HFFc6 (cell line): ENCODE measurements around the gene MLLT3. TPM values are rescaled to one million over a fixed set of nuclear protein-coding genes. Genes with fewer than 3 reads are reported as not detected.

ENCODE experiments used
- DNase-seq: peaks from one replicate; pipeline ENCODE4 v3.0.0-alpha.2; 2018
- H3K27ac Mint-ChIP-seq: 2 replicates; pipeline ENCODE4 v1.8.0; 2020; ENCODE audit warnings: mild to moderate bottlenecking, mixed read lengths
- H3K27me3 Mint-ChIP-seq: 2 replicates; pipeline ENCODE4 v1.8.0; 2021; ENCODE audit warnings: mild to moderate bottlenecking, moderate library complexity, mixed read lengths; ENCODE audit not compliant: insufficient read depth
- H3K36me3 Mint-ChIP-seq: 2 replicates; pipeline ENCODE4 v1.8.0; 2021; ENCODE audit warnings: low read depth, mixed read lengths
- H3K4me1 Mint-ChIP-seq: 2 replicates; pipeline ENCODE4 v1.8.0; 2020; ENCODE audit warnings: low read depth, mixed read lengths
- H3K4me3 Mint-ChIP-seq: 2 replicates; pipeline ENCODE4 v1.8.0; 2020; ENCODE audit warnings: mild to moderate bottlenecking, moderate library complexity, mixed read lengths
- H3K9me3 Mint-ChIP-seq: 2 replicates; pipeline ENCODE4 v1.8.0; 2020; ENCODE audit warnings: mild to moderate bottlenecking, mixed read lengths
- total RNA-seq, 6 experiments: library from RNA; stranded (reverse); fragmentation: NEBNext Ultra II Directional; extraction: Animal tissue kit (Norgen Biotek cat#: 25700); gene quantifications; 2 replicates in 1 of 6; 3 replicates in 5 of 6; pipeline ENCODE4 v1.2.3, GENCODE V29; 2021
- TF ChIP-seq, protein P1 (sequence below): fragments of 200-600 bp; sonication (generic); IDR thresholded peaks from 2 replicates; pipeline ENCODE4 v1.5.0; 2021; ENCODE audit warnings: antibody characterized with exemption, mild to moderate bottlenecking

Gene MLLT3
- total RNA-seq, 6 experiments from 2014 or later = 23.1 to 27.5 (median 24.7) TPM

- no peak overlapping the region for H3K27ac Mint-ChIP-seq
- peaks cover 68% of the 10 kb centered on the region for H3K4me1 Mint-ChIP-seq
- DNase-seq = no peak
- H3K27me3 Mint-ChIP-seq = no peaks in the 10 kb centered on the region
- H3K9me3 Mint-ChIP-seq = no peaks in the 10 kb centered on the region
- H3K4me3 Mint-ChIP-seq = no peak overlapping the region
- TF ChIP-seq, protein P1, sequence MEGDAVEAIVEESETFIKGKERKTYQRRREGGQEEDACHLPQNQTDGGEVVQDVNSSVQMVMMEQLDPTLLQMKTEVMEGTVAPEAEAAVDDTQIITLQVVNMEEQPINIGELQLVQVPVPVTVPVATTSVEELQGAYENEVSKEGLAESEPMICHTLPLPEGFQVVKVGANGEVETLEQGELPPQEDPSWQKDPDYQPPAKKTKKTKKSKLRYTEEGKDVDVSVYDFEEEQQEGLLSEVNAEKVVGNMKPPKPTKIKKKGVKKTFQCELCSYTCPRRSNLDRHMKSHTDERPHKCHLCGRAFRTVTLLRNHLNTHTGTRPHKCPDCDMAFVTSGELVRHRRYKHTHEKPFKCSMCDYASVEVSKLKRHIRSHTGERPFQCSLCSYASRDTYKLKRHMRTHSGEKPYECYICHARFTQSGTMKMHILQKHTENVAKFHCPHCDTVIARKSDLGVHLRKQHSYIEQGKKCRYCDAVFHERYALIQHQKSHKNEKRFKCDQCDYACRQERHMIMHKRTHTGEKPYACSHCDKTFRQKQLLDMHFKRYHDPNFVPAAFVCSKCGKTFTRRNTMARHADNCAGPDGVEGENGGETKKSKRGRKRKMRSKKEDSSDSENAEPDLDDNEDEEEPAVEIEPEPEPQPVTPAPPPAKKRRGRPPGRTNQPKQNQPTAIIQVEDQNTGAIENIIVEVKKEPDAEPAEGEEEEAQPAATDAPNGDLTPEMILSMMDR = no peak
- H3K36me3 Mint-ChIP-seq = peaks cover 11% of the 10 kb centered on the region; the same call in 1 of the 2 replicates
These were observed 7.6 kb downstream of the MLLT3 start for GRCh38 chr9:20614602-20615216.

DNA sequence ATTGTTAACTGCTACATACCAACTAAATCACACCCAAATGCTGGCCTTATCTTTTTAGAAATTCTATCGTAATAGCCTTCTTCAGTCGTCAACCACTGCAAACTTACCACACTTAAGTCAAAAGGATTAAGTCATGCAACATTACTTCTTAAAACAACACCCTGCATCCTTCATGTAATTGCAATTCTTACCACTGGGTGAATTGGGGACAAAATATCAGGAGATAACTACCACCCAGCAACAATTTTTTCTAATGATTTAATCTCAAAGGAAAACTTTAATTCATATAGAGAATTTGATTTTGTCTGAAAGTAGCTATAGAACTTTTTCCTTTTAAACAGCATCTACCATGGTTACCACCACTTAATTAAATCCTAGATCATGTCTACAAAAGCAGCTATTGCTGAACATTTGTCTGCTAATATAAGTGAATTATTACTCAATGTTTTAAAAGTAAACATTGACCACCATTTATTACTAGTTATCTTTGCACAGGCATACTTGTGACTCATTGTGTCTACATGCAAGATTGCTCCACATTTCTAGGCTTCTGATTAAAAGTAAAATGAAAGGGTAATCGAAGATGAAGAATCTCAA lies 10.5 kb downstream of the MLLT3 start:
- Mint-ChIP-seq H3K4me1 (peaks cover 68% of the 10 kb centered on the region), H3K27ac (peak overlapping the region; percentile 61), H3K4me3 (peak overlapping the region; percentile 80), H3K36me3 (peaks cover 5% of the 10 kb centered on the region; the same call in 1 of the 2 replicates), H3K9me3 (no peaks in the 10 kb centered on the region), H3K27me3 (no peaks in the 10 kb centered on the region)
- TF ChIP-seq, protein P1 = peak; percentile 83
- DNase-seq = peak; percentile 76

DNA sequence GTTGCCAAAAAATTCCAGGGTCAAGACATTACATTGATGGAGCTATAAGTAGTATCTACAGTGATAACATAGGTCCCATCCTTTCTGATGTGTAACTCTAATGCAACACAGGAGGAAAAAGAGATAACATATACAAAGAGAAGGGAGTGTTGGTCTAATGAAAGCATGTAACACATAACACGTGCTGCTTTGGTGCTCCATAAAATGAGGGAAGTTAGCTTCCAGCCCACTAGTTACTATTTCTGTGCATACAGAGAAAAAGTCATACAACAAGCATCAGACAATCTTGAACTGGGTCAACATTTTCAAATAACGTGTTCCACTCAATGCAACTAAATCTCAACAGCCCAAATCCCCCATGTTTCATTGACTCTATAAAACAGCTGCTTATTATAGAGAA lies 11.7 kb downstream of the MLLT3 start:
- DNase-seq = no peak
- Mint-ChIP-seq H3K4me1 (peaks cover 73% of the 10 kb centered on the region), H3K36me3 (peaks cover 5% of the 10 kb centered on the region; the same call in 1 of the 2 replicates), H3K9me3 (no peaks in the 10 kb centered on the region), H3K27me3 (no peaks in the 10 kb centered on the region), H3K27ac (0 out of 2 replicates have a peak overlapping the region, but pooled peaks have one; percentile 5), H3K4me3 (no peak overlapping the region)
- TF ChIP-seq, protein P1 = no peak

GRCh38 chr9:20608582-20608981 lies 13.7 kb downstream of the MLLT3 start:
- DNase-seq = no peak
- Mint-ChIP-seq H3K9me3 (no peaks in the 10 kb centered on the region), H3K36me3 (peaks cover 5% of the 10 kb centered on the region; the same call in 1 of the 2 replicates), H3K27me3 (no peaks in the 10 kb centered on the region; the same call in 1 of the 2 replicates), H3K27ac (no peak overlapping the region), H3K4me3 (no peak overlapping the region), H3K4me1 (peaks cover 93% of the 10 kb centered on the region)
- TF ChIP-seq, protein P1 = no peak

DNA sequence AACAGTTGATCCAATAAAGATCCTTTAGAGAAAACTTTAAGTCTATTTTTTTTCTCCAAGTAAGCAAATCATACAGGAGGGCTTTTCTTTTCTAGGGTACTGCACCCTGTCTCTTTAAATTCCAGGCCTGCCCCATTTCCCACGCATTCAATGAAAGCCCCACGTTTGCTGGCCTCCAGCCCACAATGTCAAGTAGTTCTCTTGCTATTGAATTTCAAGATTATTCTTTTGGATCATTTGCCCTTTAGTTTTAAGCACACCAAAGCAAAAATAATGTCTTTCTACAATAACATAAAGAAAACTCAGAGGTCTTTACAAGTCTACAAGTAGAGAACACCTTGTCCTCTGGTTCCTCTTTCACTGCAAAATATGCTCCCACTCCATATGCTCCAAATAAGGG lies 15.6 kb downstream of the MLLT3 start:
- Mint-ChIP-seq H3K27ac (no peak overlapping the region), H3K27me3 (no peaks in the 10 kb centered on the region; the same call in 1 of the 2 replicates), H3K36me3 (peaks cover 5% of the 10 kb centered on the region; the same call in 1 of the 2 replicates), H3K4me1 (peaks cover 93% of the 10 kb centered on the region), H3K4me3 (no peak overlapping the region), H3K9me3 (no peaks in the 10 kb centered on the region)
- no peak for DNase-seq
- TF ChIP-seq, protein P1 = no peak
